ENCODE measurements around the gene RNU6-7.

DNA sequence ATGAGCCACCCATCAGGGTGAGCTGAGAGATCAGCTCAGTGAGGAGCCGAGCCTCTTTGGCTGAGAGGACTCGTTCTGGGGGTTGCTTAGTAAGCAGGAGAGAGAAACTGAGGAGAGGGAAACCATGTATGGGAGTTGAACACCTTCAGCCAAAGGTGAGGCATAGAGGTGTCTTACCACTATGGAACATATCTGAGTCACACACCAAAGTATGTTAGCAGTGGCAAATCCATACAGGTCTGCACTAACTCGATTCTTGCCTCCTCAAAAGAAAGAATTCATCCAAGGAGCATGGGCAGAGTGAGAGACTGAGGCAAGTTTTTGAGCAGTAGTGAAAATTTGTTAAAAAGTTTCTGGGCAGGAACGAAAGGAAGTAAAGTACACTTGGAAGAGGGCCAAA is 47.9 kb downstream of the RNU6-7 start:
- no peak for TF ChIP-seq GATA2 (IDR thresholded peaks at IDR 0.05; ENCODE audit: insufficient read depth, insufficient read length, low read depth, low read length)
- TF ChIP-seq, protein P1, sequence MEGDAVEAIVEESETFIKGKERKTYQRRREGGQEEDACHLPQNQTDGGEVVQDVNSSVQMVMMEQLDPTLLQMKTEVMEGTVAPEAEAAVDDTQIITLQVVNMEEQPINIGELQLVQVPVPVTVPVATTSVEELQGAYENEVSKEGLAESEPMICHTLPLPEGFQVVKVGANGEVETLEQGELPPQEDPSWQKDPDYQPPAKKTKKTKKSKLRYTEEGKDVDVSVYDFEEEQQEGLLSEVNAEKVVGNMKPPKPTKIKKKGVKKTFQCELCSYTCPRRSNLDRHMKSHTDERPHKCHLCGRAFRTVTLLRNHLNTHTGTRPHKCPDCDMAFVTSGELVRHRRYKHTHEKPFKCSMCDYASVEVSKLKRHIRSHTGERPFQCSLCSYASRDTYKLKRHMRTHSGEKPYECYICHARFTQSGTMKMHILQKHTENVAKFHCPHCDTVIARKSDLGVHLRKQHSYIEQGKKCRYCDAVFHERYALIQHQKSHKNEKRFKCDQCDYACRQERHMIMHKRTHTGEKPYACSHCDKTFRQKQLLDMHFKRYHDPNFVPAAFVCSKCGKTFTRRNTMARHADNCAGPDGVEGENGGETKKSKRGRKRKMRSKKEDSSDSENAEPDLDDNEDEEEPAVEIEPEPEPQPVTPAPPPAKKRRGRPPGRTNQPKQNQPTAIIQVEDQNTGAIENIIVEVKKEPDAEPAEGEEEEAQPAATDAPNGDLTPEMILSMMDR (IDR thresholded peaks at IDR 0.05; ENCODE audit: extremely low read depth in 1 of 2, insufficient read depth in 1 of 2, low read depth in 1 of 2, low read length in 2 of 2): no peak
- no peak for TF ChIP-seq POLR2A (IDR thresholded peaks at IDR 0.05; ENCODE audit: low read depth, low read length)
- TF ChIP-seq MYC (IDR thresholded peaks at IDR 0.05; ENCODE audit: low read depth, low read length): no peak
- no peak for TF ChIP-seq POLR2AphosphoS5 (IDR thresholded peaks at IDR 0.05; ENCODE audit: insufficient read depth, low read depth, low read length)
- TF ChIP-seq EZH2 (IDR thresholded peaks at IDR 0.05; ENCODE audit: borderline replicate concordance, low read depth, low read length, severe bottlenecking): no peak
- no peak for TF ChIP-seq FOS (IDR thresholded peaks at IDR 0.05; ENCODE audit: borderline replicate concordance, insufficient read depth, low read length)
- TF ChIP-seq, protein P2, sequence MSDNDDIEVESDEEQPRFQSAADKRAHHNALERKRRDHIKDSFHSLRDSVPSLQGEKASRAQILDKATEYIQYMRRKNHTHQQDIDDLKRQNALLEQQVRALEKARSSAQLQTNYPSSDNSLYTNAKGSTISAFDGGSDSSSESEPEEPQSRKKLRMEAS (IDR thresholded peaks at IDR 0.05; ENCODE audit: insufficient read depth, insufficient read length): no peak
- no peak for TF ChIP-seq JUN (IDR thresholded peaks at IDR 0.05; ENCODE audit: borderline replicate concordance, insufficient read depth, insufficient read length, low read depth)

Data from endothelial cell of umbilical vein (primary cell).